ENCODE results near the gene LRRFIP1.
A peak's percentile ranks its signal among the peaks of the same experiment; 100 is the strongest.

LRRFIP1 gene

DNA sequence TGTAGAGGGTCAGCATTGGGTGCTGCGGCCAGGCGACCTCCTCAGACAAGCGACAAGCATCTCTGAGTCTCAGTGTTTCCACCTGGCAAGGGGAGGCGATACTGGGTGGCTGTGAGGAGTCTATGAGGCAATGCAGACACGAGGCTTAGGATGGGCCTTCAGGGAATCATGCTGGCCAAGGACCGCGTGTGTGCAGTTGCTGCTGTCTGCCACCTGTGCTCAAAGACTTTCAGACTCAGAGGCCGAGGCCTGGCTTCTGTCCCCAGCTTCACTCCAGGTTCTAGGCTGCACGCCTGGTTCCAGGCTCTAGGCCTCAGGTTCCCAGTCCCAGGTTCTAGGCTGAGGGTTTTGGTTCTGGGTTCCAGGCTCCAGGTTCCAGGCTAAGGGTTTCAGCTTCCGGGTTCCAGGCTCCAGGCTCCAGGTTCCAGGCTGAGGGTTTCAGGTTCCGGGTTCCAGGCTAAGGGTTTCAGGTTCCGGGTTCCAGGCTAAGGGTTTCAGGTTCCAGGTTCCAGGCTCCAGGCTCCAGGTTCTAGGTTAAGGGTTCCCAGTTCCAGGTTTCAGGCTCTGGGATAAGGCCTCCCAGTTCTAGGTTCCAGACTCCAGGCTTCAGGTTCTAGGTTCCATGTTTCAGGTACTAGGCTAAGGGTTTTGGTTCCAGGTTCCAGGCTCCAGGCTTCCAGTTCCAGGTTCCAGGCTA is 14.8 kb downstream of the LRRFIP1 start:
- DNase-seq: no peak

DNA sequence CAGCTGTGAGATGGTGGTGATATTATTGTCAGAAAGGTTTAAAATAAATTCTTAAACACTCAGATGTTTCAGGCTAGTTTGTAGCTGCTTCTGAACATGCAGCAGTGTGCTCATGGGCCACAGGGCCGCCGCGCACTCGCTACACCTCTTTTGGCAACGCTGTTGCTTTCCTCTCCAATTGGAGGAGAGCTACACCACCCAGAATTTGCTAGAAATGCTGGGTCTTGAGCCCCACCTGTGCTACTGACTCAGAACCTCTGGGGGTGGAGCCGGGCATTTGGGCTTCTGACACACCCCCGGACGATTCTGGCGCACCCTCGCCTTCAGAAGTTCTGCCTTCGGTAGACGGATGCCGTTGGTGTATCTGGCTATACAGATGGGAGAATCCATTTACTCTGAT is 15.7 kb downstream of the LRRFIP1 start:
- DNase-seq: no peak

DNA sequence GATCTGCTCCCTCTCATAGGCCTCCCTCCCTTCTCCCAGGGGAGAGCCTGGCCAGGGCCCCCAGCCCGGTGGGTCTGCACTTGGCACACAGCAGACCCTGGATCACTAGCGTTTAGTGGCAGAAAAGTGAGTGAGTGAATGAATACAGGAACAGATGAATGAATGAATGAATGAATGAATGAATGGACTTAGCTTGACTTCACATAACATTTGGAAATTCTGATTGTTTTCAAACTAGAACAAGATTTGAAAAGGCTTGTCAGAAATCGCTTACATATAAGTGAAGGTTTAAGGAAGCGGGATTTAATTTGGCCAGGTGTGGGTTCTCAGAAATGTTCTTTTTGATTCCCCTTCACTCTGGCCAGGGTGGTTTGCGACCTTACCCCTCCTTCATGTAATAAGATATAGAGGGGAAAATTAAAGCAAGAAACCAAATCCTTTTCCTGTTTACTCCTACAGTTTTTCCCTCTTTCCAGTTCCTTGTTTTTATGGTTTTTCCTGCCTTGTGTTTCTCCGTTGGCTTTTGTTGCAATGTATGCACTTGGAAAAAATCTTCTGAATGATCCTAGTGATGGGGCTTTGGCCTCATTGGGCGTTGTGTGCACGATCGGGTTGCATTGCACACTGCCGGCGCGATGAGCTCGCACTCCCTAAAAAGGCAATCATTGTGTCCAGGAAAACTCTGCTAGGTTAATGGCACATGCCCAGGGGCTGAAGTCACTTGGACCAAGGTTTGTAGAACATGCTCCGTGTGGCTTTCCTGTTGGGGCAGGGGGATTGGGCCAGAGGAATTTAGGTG is 16.4 kb downstream of the LRRFIP1 start:
- DNase-seq: no peak

DNA sequence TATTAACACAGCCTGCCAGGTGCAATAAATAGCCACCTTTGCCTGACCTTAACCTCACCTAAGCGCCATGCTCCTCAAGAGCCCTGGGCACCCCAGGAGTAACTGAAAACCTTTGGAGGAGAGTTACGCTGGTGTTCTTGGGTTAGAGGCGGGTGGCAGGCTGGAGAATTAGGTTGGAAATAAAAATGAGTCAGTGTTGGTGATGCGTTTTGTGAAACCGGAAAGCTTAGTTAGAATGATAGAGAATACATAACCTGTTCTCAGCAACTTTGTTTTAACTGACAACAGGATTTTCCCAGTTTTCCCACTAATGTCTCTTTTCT is 17.0 kb downstream of the LRRFIP1 start:
- DNase-seq: no peak

DNA sequence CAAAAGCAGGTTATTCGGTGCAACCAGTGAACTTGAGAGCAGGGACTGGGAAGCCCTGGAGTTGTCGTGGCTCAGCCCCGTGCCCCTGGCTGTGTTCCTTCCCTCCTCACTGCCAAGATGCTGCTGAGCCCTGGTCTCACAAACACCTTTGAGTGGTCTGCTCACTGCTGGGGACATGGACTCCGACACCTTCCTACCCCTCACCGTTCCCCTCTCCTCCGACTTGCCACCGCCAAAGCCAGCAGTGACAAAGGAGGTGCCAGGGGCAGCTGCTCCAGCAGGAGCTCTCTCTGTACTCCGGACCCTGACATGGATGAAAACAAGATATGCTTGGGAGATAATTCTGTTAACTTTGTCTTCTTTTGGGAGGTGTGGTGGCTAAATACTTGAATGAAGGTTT is 17.9 kb downstream of the LRRFIP1 start:
- DNase-seq: no peak

DNA sequence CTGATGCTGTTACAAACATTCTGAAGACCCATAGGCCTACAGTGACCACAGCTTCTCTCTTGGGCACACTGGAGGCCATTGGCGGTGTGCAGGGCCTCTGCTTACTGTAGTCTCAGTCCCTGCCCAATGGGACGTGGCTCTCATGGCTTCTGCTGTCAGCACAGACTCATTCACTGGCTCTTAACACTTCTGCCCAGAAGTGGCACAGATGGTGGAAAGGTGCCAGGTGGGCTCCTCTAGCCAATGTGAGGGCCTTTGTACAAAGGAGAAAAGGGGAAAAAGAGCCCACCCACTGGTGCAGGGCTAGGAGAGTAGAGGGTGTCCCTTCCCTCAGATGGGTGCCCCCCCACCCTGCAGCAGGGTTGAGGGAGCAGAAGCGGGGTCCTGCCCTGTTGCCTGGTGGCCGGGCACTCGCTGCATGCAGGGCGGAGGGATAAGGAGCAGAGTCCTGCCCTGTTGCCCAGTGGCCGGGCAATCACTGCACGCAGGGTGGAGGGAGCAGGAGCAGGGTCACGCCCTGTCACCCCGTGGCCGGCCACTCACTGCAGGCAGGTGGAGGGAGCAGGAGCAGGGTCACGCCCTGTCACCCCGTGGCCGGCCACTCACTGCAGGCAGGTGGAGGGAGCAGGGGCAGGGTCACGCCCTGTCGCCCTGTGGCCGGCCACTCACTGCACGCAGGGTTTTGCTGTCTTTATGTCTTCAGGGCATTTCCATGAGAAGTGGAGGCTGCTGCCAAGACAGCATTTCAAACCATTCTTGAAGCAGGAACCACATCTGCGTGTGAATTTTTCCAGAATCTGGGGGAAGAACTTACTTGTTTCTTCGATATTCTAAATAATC is 20.0 kb downstream of the LRRFIP1 start:
- no peak for DNase-seq

DNA sequence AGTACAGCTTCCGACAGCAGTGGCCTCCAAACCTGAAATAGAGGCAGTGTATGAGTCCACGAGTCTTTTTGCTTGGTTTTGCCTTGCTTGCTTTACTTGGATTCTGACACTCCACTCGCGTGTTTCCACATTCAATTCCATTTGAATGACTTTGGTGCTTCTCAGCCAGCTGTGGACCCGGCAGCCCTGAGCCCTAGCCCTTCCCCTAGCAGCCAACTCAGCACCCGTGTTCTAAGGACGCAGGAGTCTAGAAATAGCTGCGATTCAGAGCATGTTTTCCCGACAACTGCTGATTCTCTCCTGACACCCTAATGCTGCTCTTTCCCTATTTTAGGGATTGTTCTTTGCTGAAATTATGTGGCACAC is 20.6 kb downstream of the LRRFIP1 start:
- DNase-seq: no peak

DNA sequence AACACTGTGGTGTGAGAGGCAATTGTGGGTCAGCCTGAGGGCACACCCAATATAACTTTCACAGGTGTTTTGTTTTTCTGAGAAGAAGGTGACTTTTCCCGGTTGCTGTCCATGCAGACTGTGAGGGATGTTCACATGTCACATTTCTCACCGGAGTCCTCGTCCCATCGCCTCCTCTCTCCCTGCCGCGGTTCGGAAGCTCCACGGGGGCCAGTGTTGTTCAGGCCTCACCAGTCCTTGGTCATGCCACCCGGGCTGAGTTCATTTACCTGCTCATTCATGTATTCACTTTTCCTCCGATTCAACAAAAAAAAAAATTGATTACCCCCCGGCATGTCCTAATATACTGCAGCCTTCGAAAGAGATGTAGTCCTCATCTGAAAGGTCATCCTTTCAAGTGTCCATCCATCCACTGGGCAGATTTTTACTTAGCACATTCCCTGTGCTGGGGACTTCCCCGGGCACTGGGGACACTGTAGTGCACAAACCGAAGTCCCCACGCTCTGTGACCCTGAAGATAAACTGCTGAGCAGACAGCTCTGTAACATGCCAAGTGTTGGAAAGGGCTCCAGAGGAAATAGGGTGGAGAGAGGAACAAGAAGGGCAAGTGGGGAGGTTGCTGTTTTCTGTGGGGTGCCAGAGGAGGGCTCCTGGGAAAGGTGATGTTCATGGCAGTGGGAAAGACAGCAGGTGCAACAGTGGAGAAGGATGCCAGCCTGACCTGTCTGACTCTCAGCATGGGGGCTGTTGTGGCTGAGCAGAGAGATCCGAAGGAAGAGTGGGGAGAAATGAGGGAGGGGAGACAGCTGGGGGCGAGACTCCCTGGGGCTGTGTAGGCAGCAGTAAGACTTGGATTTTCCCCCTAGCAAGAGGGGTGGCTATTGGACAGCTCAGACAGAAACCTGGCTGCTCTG is 22.4 kb downstream of the LRRFIP1 start:
- no peak for DNase-seq

DNA sequence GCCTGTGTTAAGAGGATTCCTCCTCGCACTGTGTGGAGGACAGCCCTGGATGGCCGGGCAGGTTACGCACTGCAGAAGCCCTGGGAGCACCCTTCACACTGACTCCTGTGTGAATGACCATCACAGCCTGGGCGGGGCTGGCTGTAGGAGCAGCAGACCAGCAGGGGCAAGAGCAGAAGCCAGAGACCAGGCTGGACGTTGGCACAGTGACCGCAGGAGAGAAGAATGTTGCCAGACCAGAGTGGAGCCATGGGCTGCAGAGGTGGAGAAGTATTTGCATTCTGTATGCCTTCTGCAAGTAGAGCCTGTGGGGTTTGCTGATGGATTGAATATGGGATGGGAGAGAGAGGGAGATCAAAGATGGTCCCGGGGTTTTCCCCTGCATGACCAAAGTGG is 23.1 kb downstream of the LRRFIP1 start:
- DNase-seq: no peak

DNA sequence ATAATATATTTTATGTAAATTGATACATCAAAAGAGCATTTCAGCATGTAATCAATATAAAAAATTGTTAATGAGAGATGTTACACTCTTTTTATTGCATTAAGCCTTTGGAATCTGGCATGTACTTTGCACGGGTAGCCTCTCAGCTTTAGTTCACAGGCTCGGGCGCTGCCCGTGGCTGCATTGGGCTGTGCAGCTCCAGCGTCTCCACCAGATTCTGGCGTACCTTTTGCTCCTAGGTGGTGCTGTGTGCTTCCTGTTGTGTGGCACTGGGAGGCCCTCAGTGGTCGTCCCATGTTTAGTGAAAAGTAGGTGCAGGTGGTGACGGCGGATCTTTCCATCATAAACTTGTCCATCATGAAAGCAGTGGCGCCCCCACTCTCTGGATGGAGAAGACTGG is 24.4 kb downstream of the LRRFIP1 start:
- DNase-seq: no peak

DNA sequence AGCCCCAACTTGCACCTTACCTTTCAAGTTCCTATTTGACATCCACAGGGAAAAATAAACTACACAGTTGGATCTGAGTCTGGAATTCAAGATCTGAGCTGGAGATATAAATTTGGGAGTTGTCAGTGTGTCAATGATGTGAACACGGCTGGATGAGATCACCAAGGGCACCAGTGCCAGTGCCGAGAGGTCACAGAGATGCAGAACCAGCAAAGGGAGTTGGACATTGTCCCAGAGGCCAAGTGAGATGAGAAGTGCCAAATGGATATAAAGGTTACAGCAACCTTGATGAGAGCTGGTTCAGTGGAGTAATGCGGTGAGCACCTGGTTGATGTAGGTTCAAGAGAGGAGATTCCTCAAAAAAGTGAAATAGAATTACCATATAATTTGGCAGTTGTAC is 24.8 kb downstream of the LRRFIP1 start:
- no peak for DNase-seq

DNA sequence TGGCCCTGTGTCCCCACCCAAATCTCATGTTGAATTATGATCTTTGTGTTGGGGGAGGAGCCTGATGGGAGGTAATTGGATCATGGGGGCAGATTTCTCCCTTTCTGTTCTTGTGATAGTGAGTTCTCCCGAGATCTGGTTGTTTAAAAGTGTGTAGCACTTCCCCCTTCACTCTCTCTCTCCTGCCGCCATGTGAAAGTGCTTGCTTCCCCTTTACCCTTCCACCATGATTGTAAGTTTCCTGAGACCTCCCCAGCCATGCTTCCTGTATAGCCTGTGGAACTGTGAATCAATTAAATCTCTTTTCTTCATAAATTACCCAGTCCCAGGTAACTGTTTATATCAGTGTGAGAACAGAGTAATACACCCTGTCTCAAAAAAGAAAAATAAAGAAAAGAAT is 25.5 kb downstream of the LRRFIP1 start:
- no peak for DNase-seq

DNA sequence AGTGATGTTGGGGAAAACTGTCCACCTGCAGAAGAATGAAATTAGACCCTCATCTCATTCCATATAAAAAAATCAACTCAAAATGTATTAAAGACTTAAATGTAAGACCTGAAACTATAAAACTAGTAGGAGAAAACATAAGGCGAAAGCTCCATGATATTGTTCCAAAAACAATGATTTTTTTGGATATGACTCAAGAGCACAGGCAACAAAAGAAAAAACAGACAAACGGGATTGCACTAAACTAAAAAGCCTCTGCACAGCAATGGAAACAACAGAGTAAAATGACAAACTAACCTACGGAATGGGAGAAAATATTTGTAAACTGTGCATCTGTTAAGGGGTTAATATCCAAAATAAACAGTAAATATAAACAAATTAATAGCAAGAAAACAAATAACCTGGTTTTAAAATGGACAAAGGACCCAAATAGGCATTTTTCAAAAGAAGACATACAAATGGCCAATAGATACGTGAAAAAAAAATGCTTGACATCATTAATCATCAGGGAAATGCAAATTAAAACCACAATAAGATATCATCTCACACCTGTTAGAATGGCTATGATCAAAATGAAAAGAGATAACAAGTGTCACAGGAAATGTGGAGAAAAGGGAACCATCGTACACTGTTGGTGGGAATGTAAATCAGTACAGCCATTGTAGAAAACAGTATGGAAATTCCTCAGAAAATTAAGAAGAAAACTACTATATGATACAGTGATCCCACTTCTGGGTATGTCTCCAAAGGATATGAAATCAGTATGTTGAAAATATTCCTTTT is 26.6 kb downstream of the LRRFIP1 start:
- no peak for DNase-seq

DNA sequence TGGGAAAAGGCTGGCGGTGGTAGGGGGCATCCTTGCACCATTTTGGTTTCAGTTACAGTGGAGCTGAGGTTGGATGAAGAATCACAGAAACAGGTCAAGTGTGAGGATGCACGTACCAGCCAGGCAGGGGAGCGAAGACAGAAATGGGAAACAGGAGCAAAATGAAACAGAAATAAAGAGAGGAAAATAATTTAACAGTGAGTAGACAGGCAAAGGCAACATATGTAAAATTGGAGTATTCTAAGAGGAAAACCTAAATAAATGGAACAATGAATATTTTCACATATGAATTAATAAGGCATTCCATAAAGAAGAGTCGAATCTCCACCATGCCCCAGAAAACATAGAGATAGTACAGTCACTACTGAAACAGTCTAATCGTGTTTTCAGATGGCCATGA is 29.7 kb downstream of the LRRFIP1 start:
- no peak for DNase-seq

DNA sequence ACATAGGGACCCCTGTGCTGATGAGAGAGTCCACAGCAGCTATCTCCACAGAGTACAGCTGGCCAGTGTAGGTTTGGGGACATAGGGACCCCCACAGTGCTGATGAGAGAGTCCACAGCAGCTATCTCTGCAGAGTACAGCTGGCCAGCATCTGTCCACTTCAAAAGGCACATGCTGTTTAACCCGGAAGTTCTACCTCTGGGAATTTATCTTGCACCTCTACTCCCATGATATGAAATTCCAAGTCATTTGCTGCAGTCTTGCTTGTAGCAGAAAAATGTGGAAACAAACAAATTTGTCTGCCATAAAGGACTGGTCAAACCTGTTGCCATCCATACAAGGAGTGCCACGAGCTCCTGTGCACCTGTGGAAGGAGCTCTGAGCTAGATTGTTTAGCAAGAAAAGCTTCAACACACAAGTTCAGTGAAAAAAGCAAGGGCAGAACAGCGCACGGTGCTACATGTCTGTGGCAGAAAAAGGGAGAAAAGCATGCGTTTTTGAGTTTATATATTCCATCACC is 33.1 kb downstream of the LRRFIP1 start:
- no peak for DNase-seq

DNA sequence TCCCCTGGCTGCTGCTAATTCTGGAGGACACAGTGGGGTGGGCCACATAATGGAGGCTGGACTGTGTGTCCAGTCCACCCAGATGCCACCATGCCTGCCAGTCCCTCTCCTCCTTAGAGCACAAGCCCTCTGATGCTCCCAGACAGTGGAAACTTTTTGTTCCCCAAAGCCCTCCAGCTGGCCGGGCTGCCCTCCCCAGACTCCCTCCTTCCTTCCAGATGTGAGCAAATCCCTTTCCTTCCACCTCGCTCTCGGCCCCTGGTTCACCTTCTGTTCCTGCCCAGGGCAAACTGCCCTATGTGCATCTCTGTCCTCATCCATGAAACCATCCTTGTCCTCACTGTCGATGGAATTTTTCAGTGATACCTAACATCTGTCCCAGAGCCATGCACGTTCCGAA is 33.9 kb downstream of the LRRFIP1 start:
- DNase-seq: no peak

DNA sequence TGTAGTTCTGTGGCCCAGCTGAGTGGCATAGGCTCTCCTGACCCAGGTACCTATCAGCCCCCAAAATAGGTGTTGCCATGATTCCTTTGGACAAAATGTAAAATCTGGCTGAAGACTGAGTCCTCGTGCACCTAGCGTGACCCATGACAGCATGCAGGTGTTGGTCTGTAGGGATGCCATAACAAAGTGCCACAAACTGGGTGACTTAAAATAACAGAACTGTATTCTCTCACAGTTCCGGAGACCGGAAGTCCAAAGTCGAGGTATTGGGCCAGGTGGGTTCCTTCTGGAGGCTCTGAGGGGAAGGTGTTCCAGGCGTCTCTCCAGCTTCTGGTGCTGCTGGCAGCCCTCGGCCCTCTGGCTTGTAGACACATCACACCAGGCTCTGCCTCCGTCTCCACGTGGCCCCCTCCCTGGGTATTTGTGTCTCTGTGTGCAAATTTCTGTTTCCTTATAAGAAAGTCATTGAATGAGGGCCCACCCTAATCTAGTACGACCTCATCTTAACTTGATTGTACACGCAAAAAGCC is 34.5 kb downstream of the LRRFIP1 start:
- no peak for DNase-seq

DNA sequence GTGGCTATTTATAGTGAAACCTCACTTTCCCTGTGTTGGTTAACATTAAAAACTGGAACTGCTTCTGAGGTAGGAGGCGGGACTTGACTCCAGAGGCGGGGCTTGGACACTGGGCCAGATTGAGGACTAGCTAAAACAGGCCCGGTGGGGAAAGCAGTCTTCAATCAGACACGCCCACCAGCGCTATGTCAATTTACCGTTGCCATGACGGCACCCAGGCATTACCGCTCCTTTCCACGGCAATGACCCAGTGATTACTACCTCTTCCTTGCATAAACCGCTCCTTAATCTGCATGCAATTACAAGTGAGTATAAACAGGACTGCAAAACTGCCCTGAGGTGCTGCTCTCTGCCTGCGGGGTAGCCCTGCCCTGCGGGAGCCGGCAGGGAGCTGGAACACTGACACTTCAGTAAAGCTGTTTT is 35.3 kb downstream of the LRRFIP1 start:
- DNase-seq: peak; percentile 83

DNA sequence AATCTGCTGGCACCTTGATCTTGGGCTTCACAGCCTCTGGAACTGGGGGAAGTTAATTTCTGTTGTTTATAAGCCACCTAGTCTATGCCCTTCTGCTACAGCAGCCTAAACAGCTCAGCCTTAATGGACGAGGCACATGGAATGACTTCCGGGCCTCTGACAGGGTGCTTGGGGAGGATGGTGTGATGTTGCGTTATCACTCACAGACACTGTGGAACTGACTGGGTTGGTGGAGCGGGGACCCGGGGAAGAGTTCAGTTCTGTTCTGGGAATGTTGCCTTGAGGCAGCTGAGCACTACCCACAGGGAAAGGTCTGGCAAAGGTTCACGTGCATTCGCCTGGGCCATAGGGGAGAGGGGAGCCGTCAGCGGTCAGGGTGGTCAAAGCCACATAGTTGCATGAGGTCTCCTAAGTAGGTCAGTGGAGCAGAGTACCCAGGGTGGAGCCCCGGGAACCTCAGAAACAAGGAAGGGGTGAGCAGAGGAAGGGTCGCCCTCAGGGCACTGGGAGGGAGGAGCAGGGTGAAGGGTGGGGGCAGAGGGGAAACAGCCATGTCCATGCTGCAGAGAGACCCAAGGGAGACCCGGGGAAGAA is 36.2 kb downstream of the LRRFIP1 start:
- no peak for DNase-seq

DNA sequence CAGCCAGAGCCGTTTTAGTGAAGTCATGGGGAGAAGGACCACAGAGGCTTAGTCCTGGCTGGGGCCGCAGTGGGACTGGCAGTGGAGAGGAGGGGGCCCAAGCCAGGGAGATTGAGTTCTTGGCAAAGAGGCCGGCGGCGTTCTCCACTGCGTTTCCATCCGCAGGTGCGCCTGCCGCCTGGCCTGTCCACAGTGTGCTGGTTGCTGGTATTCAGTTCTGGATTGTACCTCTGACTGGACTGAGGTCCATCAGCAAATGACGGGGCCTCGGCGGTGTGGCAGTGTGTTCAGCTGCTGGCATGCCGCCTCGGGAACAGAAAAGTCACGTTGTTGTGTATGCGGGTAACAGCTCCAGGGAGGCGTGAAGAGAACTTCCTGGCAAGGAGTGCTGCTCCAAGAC is 36.8 kb downstream of the LRRFIP1 start:
- no peak for DNase-seq

DNA sequence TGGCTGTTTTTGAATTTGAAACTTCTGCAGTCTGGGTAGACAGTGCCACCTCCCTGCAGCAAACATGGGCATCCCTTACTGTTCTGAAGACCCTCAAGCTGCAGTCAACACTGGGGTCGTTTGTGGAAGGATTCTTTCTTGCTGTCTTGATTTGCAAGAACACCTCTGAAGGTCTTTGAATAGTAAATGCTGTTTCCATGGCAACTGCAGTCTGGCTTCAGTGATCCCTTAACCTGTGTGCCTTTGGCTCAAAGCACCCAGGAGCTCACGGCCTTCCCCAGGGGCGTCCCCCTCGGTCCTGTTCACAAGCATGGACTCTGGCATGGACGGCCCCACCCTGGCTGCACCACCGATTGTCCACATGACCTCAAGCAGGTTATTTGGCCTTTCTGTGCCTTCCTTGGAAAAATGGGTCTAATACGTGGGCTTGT is 38.3 kb downstream of the LRRFIP1 start:
- DNase-seq: no peak
